Fibroblast of peridontal ligament (primary cell): ENCODE measurements around the gene EGFR.

ENCODE experiments used
- DNase-seq: peaks from one replicate; pipeline ENCODE4 v3.0.0-alpha.2; 2010; ENCODE audit errors: extremely low read depth

The EGFR gene

DNA sequence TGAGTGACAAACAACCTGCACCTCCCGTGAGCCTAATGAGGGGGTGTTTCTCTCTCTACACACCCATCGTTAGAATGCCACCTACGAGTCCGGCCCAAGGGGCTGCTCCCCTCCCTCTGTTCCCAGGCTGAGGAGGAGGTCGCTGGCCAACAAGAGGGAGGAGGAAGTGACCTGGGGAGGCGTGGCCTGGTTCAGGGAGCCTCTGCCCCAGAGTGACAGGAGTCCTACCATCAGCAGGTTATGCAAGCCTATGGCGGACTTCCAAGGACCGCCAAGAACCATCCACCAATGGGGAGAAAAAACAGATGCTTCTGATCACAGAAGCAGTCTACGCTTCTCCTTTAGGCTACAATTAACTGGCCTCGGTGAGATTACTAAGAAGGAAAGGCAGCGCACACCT lies 12.3 kb upstream of the EGFR start:
- no peak for DNase-seq

GRCh38 chr7:55013851-55014250 lies 5.0 kb upstream of the EGFR start:
- DNase-seq, result no peak

DNA sequence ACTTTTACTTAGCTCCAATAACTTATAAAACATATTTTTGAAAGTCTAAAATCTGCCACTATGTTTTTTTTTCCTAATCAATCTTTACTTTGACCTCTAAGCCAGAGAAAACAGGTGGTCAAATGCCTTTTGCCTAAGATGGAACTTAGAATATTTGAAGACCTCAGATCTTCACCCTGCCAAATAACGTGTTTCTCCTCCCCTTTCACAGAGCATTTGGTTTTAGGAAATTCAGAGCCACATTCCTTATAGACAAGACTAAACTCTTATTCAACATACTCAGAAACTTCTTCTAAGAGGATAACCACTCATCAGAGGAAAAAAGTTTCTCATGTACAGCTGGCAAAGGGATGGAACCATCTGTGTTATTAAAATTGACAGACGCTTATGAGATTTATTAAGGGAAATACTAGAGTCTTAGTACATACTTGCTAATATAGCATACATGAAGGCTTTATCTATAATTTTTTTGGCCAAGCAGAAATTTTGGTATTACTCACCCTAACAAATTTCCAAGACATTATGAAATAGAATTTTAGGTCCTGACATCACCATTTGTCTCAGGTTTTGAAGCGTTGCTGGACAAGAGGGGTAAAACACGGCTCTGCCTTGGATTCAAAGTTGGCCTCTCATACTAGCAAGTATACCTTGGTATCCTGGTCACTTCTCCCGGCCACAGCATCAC lies 2.6 kb upstream of the EGFR start:
- DNase-seq, result peak; percentile 29

- no peak for DNase-seq
Observed at GRCh38 chr7:55016746-55017090, 2.1 kb upstream of the EGFR start.

DNA sequence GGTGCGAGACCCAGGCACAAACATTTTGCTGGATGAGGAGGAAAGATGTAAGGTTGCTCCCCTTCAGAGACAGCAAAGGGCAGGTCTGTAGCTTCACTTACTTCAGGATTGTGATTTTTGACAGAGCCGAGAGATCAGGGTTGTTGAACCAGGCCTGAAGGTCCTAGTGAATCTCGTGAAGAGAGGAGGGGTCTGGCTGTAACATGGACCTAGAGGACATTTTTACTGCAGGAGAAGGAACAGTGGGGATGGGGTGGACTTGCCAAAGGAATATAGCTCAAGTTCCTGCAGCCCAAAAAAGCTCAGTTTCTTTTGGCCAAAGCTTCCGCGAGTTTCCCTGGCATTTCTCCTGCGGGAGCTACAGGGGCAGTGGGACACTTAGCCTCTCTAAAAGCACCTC lies 976 bp upstream of the EGFR start:
- no peak for DNase-seq

DNA sequence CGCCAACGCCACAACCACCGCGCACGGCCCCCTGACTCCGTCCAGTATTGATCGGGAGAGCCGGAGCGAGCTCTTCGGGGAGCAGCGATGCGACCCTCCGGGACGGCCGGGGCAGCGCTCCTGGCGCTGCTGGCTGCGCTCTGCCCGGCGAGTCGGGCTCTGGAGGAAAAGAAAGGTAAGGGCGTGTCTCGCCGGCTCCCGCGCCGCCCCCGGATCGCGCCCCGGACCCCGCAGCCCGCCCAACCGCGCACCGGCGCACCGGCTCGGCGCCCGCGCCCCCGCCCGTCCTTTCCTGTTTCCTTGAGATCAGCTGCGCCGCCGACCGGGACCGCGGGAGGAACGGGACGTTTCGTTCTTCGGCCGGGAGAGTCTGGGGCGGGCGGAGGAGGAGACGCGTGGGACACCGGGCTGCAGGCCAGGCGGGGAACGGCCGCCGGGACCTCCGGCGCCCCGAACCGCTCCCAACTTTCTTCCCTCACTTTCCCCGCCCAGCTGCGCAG lies 424 bp downstream of the EGFR start:
- peak; percentile 33 for DNase-seq

GRCh38 chr7:55019691-55020465 lies 1.1 kb downstream of the EGFR start:
- no peak for DNase-seq

GRCh38 chr7:55020466-55020871 lies 1.7 kb downstream of the EGFR start:
- peak; percentile 51 for DNase-seq

- no peak for DNase-seq
Observed at GRCh38 chr7:55021053-55021452, 2.2 kb downstream of the EGFR start.

GRCh38 chr7:55022002-55022985 lies 3.5 kb downstream of the EGFR start:
- DNase-seq, result peak; percentile 55

GRCh38 chr7:55023841-55024505 lies 5.2 kb downstream of the EGFR start:
- DNase-seq, result peak; percentile 46

- peak; percentile 91 for DNase-seq
Observed at GRCh38 chr7:55024776-55025175, 6.0 kb downstream of the EGFR start.

DNA sequence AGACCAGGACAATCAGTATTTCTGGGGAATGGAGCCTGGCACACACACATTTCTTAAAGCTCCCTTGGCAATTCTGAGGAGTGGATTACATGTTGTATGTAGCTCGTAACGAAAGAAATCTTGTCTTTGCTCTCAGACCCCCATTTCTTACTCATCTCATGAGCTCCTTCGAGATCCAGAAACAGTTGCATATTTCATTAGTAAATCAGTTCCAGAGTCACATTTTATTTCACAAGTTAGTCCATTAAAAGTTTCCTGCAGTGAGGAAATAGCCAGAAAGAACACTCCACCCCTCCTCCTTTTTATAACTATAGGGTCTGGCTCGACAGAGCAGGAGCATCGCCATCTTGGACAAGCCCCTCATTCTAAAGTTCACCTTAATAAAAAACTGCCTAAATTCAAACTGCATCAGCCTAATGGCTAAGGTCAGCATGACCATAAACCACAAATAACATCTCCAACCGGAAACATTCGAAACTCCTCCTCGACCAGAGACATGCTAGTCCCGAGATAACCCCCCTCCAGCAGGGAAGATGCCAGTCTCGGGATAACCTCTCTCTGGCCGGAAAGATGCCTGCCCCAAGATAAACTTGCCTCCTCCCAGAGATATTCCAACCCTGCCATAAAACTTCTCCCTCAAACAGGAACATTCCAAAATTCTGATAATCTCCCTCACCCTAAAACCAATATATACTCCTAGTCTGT lies 7.4 kb downstream of the EGFR start:
- DNase-seq, result peak; percentile 45

- DNase-seq, result peak; percentile 54
Observed at GRCh38 chr7:55026867-55027490, 8.2 kb downstream of the EGFR start.

- DNase-seq, result peak; percentile 73
Observed at GRCh38 chr7:55028011-55028410, 9.2 kb downstream of the EGFR start.

DNA sequence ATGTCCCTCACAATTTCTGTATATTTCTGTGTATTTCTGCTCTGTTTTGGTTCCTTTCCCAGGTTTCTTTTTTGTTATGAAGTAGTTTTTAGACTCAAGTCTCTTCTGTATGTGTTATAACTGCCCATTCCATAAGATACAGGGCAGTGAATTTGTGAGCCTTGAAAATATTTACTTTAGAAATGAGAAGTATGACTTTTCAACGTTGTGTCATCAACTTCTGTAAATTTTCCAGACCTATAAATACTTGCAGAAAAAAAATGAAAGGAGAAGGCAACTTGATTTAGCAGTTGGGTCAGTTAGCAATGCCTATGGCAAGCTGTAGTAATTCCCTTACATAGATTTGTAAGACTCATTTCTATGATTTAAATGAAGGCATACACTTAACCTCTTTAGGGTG lies 11.5 kb downstream of the EGFR start:
- DNase-seq, result peak; percentile 76

- DNase-seq, result no peak
Observed at GRCh38 chr7:55031075-55031474, 12.3 kb downstream of the EGFR start.

DNA sequence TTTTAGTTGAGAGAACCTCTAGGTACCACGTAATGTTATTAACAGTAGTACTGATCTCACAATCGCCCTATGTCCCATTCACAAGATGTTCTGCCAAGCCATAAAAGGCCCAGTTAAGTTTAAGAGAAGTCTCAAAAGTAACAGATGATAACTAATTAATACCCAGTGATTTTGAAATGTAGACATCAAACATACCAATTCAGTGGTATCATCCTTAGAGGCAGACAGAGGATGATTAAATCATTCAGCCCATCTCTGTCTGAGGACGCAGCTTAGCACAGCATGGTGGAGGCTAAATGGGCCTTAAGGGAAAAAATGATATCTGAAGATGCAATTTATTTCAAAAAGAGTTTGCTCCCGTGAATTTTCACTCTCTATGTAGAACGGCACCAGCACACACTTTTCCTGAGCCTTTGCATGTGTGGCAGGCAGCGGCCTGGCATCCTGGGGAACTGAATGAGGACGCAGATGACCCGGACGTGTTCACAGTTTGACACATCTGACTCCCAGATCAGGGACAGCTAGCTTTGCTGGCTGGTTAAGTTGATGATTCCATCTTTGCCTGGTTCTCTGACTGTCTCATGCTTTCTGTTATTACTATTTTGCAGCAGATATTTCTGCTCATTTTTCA lies 13.4 kb downstream of the EGFR start:
- no peak for DNase-seq

DNA sequence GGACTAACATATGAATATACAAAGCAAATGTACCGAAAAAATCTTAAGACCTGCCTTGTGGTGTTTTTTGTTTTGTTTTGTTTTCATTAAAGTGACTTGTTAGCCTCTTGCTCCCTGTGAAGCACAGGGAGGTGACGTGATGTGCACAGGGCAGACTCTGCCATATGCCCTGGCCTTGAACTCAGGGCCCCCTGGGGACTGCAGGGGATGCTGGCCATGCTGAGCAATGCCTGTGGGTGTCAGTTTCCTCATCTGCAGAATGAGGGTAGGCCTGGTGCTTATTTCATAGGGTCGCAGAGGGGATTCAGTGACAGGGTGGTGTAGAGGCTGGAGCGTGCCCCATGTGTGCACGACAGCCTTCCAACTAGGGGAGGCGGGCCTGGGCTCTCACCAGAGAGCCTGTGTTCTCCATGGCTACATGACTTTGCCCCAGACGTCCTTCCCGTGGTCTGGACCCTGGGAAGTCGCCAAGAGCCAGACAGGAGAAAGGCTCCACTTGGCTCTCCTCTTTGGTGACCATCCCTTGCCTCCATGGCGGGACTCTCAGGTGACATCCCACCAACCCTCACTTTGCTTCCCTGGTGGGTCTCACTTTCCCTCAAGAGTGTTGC lies 14.5 kb downstream of the EGFR start:
- DNase-seq, result no peak

- DNase-seq, result no peak
Observed at GRCh38 chr7:55034776-55035175, 16.0 kb downstream of the EGFR start.
